RWPE2 (cell line): Measurements from ENCODE around the gene SLC25A3.

Source experiments
- ATAC-seq: fragments of 200-7000 bp; cut with Tn5 transposase; 3 replicates; pipeline ENCODE4 v1.9.1; 2021; ENCODE audit warnings: low read depth
- DNase-seq: peaks from one replicate; pipeline ENCODE4 v3.0.0-alpha.2; 2020; ENCODE audit warnings: low spot score
- H3K27ac ChIP-seq: fragments of 450-650 bp; 2 replicates; pipeline ENCODE4 v1.5.1; 2017; ENCODE audit warnings: mild to moderate bottlenecking; ENCODE audit not compliant: poor library complexity, severe bottlenecking
- H3K27me3 ChIP-seq: fragments of 250-450 bp; sonication (Bioruptor Pico); 2 replicates; pipeline ENCODE4 v1.5.1; 2021; ENCODE audit warnings: mild to moderate bottlenecking, moderate library complexity; ENCODE audit not compliant: insufficient read depth, poor library complexity, severe bottlenecking
- H3K36me3 ChIP-seq: fragments of 250-450 bp; sonication (Bioruptor Pico); 2 replicates; pipeline ENCODE4 v1.5.1; 2020; ENCODE audit warnings: low read depth, mild to moderate bottlenecking, moderate library complexity
- H3K4me1 ChIP-seq: fragments of 250-450 bp; sonication (Bioruptor Pico); 2 replicates; pipeline ENCODE4 v1.5.1; 2021; ENCODE audit warnings: mild to moderate bottlenecking, moderate library complexity; ENCODE audit not compliant: insufficient read depth, poor library complexity, severe bottlenecking
- H3K4me3 ChIP-seq: fragments of 250-450 bp; sonication (Bioruptor Pico); 2 replicates; pipeline ENCODE4 v1.5.1; 2021; ENCODE audit warnings: mild to moderate bottlenecking, moderate library complexity; ENCODE audit not compliant: severe bottlenecking
- H3K9me3 ChIP-seq: fragments of 250-450 bp; sonication (Bioruptor Pico); 2 replicates; pipeline ENCODE4 v1.5.1; 2021; ENCODE audit warnings: mild to moderate bottlenecking, moderate library complexity; ENCODE audit not compliant: severe bottlenecking
- TF ChIP-seq, protein P1 (sequence below): fragments of 450-650 bp; IDR thresholded peaks from one replicate; pipeline ENCODE4 v1.5.1; 2017; ENCODE audit warnings: mild to moderate bottlenecking, moderate library complexity; ENCODE audit not compliant: poor library complexity, severe bottlenecking

Gene SLC25A3

DNA sequence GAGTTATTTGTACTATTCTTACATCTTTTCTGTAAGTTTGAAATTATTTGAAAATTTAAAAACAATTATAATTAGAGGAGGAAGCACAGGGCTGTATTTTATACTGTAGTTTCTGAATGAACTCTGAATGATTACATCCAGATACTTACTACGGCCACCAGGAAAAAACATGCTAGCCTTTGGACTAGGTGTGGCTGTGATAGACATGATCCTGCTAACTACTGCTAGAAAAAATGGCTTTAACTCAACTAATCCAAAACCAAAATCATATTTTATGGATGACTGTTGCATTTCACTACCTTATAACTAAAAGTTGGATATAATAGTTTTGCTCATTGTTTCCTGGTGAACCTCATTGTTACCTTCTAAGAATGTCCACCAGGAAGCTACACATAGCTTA lies 15.1 kb upstream of the SLC25A3 start:
- DNase-seq, result no peak
- H3K27me3 ChIP-seq, result no peaks in the 10 kb centered on the region
- H3K4me3 ChIP-seq, result no peak overlapping the region
- H3K36me3 ChIP-seq, result no peaks in the 10 kb centered on the region
- H3K4me1 ChIP-seq, result no peaks in the 10 kb centered on the region
- no peak overlapping the region for H3K27ac ChIP-seq
- TF ChIP-seq, protein P1, sequence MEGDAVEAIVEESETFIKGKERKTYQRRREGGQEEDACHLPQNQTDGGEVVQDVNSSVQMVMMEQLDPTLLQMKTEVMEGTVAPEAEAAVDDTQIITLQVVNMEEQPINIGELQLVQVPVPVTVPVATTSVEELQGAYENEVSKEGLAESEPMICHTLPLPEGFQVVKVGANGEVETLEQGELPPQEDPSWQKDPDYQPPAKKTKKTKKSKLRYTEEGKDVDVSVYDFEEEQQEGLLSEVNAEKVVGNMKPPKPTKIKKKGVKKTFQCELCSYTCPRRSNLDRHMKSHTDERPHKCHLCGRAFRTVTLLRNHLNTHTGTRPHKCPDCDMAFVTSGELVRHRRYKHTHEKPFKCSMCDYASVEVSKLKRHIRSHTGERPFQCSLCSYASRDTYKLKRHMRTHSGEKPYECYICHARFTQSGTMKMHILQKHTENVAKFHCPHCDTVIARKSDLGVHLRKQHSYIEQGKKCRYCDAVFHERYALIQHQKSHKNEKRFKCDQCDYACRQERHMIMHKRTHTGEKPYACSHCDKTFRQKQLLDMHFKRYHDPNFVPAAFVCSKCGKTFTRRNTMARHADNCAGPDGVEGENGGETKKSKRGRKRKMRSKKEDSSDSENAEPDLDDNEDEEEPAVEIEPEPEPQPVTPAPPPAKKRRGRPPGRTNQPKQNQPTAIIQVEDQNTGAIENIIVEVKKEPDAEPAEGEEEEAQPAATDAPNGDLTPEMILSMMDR, result no peak
- no peak for ATAC-seq
- no peaks in the 10 kb centered on the region for H3K9me3 ChIP-seq

DNA sequence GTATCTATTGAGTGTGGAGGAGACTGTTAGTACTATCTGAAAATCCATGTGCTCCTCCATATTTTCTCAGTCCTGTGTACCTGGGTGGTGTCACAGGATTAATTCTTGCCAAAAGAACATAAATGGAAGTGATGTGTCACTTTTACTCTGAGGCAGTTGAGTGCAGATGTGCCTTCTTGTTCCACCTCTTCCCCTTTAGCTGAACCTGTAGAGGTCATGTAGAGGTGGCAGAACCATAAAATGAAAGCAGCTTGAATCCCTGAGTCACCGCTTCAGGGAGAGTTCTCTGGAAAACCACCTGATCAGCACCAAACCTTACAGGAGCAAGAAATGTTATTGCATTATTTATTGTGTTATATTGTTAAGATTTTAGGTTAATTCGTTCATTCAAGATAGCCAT lies 14.7 kb upstream of the SLC25A3 start:
- H3K27me3 ChIP-seq, result no peaks in the 10 kb centered on the region
- TF ChIP-seq, protein P1, result no peak
- H3K9me3 ChIP-seq, result no peaks in the 10 kb centered on the region
- no peak overlapping the region for H3K27ac ChIP-seq
- H3K4me1 ChIP-seq, result no peaks in the 10 kb centered on the region
- H3K4me3 ChIP-seq, result no peak overlapping the region
- no peaks in the 10 kb centered on the region for H3K36me3 ChIP-seq
- ATAC-seq, result peak; percentile 23; the same call in 1 of the 3 replicates
- no peak for DNase-seq

DNA sequence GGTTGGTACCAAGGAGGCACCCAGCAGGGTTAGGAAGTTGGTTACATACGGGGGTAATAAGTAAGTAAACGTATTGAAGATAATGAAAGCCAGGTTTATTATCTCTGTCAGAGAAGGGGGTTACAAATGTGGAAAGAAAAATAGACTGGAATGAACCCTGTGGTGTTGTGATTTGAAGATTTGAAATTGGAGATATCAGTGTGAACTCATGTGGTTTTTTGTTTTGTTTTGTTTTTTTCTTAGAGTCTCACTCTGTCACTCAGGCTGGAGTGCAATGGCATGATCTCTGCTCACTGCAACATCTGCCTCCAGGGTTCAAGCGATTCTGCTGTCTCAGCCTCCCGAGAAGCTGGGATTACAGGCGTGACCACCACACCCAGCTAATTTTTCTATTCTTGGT lies 14.1 kb upstream of the SLC25A3 start:
- Histone ChIP-seq H3K36me3 (no peaks in the 10 kb centered on the region), H3K4me3 (no peak overlapping the region), H3K27ac (no peak overlapping the region), H3K27me3 (no peaks in the 10 kb centered on the region), H3K9me3 (no peaks in the 10 kb centered on the region), H3K4me1 (no peaks in the 10 kb centered on the region)
- ATAC-seq (no peak), DNase-seq (no peak)
- TF ChIP-seq, protein P1, result no peak

DNA sequence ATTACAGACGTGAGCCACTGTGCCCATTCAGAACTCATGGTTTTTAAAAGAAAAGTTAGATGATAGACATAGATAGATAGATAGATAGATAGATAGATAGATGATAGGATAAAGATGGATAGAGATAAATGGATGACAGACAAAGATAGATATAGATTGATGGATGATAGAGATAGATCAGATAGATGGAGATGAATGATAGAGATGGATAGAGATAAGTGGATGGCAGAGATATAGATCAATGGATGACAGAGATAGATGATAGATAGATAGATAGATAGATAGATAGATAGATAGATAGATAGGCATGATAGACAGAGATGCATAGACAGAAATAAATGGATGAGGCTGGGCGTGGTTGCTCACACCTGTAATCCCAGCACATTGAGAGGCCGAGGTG lies 13.7 kb upstream of the SLC25A3 start:
- no peak for ATAC-seq
- Histone ChIP-seq H3K27me3 (no peaks in the 10 kb centered on the region), H3K4me1 (no peaks in the 10 kb centered on the region), H3K36me3 (no peaks in the 10 kb centered on the region), H3K9me3 (no peaks in the 10 kb centered on the region), H3K27ac (no peak overlapping the region), H3K4me3 (no peak overlapping the region)
- DNase-seq, result no peak
- TF ChIP-seq, protein P1, result no peak

DNA sequence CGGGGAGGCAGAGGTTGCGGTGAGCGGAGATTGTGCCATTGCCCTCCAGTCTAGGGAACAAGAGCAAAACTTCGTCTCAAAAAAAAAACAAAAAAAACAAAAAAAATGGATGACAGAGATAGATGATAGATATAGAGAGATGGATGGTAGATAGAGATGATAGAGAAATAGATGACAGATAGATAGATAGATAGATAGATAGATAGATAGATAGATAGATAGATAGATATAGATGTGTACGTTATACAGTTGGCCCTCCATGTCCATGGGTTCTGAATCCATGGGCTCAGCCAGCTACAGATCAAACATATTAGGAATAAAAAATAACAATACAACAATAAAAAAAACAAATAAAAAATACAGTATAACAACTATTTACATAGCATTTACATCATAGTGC lies 12.8 kb upstream of the SLC25A3 start:
- DNase-seq (no peak), ATAC-seq (no peak)
- Histone ChIP-seq H3K36me3 (no peaks in the 10 kb centered on the region), H3K4me1 (no peaks in the 10 kb centered on the region), H3K4me3 (no peak overlapping the region), H3K27ac (no peak overlapping the region), H3K27me3 (no peaks in the 10 kb centered on the region), H3K9me3 (no peaks in the 10 kb centered on the region)
- TF ChIP-seq, protein P1, result no peak
